Stimulated activated naive B cell treated with anti-CD40 and anti-IgM and Interleukin-4, amounts not matched to agents 10 μg/mL and 1 μg/mL and 100 μg/mL, for 72 hours (primary cell): ENCODE measurements around the gene WDR47.
A peak's percentile ranks its signal among the peaks of the same experiment; 100 is the strongest.
"Not testable (repeated sequence)": the region's sequence is repeated elsewhere in the genome, so short reads cannot be mapped to it uniquely, and the experiment has no call there.

Experiments
- ATAC-seq, 2 donors: fragments of 150-1000 bp; cut with Tn5 transposase; replicated peaks; 2 replicates each; pipeline ENCODE4 v1.10.0; 2021; ENCODE audit warnings: moderate library complexity in 1 of 2
- DNase-seq: peaks from one replicate; pipeline ENCODE4 v3.0.0; 2021
- H3K27ac Mint-ChIP-seq: one replicate; pipeline ENCODE4 v1.8.0; 2022; ENCODE audit warnings: mild to moderate bottlenecking, mixed read lengths
- H3K27me3 Mint-ChIP-seq, 2 donors: one replicate each; pipeline ENCODE4 v1.8.0; 2022; ENCODE audit warnings: mixed read lengths in 2 of 2
- H3K36me3 Mint-ChIP-seq, 2 donors: one replicate each; pipeline ENCODE4 v1.8.0; 2022; ENCODE audit warnings: mixed read lengths in 2 of 2, mild to moderate bottlenecking in 1 of 2
- H3K4me1 Mint-ChIP-seq, 2 donors: one replicate each; pipeline ENCODE4 v1.8.0; 2022; ENCODE audit warnings: mixed read lengths in 2 of 2, mild to moderate bottlenecking in 1 of 2
- H3K4me3 Mint-ChIP-seq, 2 donors: one replicate each; pipeline ENCODE4 v1.8.0; 2022; ENCODE audit warnings: mild to moderate bottlenecking in 2 of 2, mixed read lengths in 2 of 2, moderate library complexity in 1 of 2
- H3K9me3 Mint-ChIP-seq, 2 donors: one replicate each; pipeline ENCODE4 v1.8.0; 2022; ENCODE audit warnings: mixed read lengths in 2 of 2, mild to moderate bottlenecking in 1 of 2

Gene WDR47

DNA sequence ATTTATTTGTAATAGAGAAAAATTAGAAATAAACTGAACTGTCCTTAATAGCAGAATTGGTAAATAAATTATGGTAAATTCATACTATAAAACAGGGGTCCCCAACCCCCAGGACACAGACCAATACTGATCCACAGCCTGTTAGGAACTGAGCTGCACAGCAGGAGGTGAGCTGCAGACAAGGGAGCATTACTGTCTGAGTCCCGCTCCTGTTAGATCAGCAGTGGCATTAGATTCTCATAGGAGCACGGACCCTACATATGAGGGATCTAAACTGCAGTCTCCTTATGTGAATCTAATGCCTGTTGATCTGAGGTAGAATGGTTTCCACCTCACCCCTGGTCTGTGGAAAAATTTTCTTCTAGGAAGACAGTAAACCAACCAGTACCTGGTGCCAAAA, 7.5 kb downstream of the WDR47 start:
- Mint-ChIP-seq H3K27ac (no peak overlapping the region), H3K4me3 (no peak overlapping the region), H3K27me3 (no peaks in the 10 kb centered on the region), H3K36me3 (peaks cover 0 to 4% of the 10 kb centered on the region in 2 donors), H3K9me3 (no peaks in the 10 kb centered on the region), H3K4me1 (no peaks in the 10 kb centered on the region)
- ATAC-seq (no peak), DNase-seq (no peak)

GRCh38 chr1:109029493-109029892, 12.4 kb downstream of the WDR47 start:
- not testable (repeated sequence) for H3K4me1 Mint-ChIP-seq, H3K36me3 Mint-ChIP-seq, H3K27ac Mint-ChIP-seq, DNase-seq, ATAC-seq, H3K4me3 Mint-ChIP-seq, H3K27me3 Mint-ChIP-seq, H3K9me3 Mint-ChIP-seq

- DNase-seq: no peak
- Mint-ChIP-seq H3K9me3 (no peaks in the 10 kb centered on the region), H3K4me1 (no peaks in the 10 kb centered on the region), H3K27ac (no peak overlapping the region), H3K27me3 (no peaks in the 10 kb centered on the region), H3K36me3 (peaks cover 0 to 6% of the 10 kb centered on the region in 2 donors), H3K4me3 (no peak overlapping the region)
- ATAC-seq: no peak
These were observed 14.1 kb downstream of the WDR47 start for GRCh38 chr1:109027841-109028240.

DNA sequence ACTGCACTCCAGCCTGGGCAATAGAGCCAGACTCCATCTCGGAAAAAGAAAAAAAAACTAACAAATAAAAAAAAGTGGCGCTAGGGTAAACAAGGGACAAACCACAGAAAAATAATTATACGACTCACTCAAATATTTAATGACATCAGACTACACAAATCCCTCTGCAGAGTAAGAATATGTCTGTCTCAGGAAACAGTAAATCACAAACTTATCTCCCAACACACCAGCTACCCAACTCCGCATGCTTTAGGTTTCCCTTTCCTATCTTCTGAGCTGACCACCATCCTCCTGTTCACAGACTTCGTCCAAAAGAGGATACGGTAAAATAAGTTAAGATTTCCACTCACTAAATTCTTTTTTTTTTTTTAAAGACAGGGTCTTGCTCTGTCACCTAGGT, 16.2 kb downstream of the WDR47 start:
- Mint-ChIP-seq H3K27me3 (no peaks in the 10 kb centered on the region), H3K27ac (no peak overlapping the region), H3K4me3 (no peak overlapping the region), H3K9me3 (no peaks in the 10 kb centered on the region), H3K4me1 (no peaks in the 10 kb centered on the region), H3K36me3 (peaks cover 3 to 13% of the 10 kb centered on the region in 2 donors)
- ATAC-seq: no peak
- DNase-seq: no peak

DNA sequence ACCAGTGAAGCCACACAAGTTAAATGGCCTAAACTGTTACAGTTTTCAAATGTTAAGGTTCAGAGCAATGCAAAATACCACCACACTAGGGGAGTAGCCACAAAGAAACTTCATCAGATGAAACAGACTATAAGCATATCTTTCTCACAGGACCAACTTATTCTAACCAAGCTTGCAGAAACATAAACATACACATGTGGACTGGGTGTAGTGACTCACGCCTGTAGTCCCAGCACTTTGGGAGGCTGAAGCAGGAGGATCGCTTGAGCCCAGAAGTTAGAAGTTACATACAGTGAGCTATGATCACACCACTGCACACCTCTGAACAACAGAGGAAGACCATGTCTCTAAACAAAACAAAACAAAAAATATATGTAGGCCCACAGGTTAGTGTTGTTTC, 17.3 kb downstream of the WDR47 start:
- ATAC-seq: no peak

DNA sequence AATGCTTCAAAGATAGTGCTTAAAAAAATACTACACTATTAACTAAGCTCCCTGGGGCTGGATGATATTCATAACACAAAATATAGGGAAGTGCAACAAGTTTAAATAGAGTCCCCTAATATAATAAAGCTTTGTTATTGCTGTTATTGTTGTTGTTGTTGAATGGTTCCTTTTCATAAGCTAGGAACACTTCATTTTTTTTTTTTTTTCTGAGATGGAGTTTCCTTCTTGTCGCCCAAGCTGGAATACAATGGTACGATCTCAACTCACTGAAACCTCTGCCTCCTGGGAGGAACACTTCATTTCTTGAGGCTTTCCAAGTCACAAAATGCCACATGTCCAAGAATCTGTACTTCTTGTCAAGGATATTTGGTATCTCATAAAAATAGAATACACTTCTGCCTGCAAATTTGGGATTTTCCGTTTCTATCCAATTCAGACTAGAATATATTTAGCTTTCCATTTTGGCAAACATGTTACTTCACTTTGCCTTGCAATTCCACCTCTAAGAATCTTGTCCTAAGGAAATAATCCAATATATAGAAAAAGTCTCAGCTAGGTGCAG, 21.1 kb downstream of the WDR47 start:
- ATAC-seq (no peak), DNase-seq (no peak)
- Mint-ChIP-seq H3K4me1 (no peaks in the 10 kb centered on the region), H3K36me3 (peaks cover 25 to 28% of the 10 kb centered on the region in 2 donors), H3K9me3 (peaks cover 2 to 5% of the 10 kb centered on the region in 2 donors), H3K27ac (no peak overlapping the region), H3K27me3 (no peaks in the 10 kb centered on the region), H3K4me3 (no peak overlapping the region)

More for the DNA sequence above, 17.3 kb downstream of the WDR47 start:
- no peaks in the 10 kb centered on the region for H3K4me1 Mint-ChIP-seq
- no peak overlapping the region for H3K27ac Mint-ChIP-seq
- no peaks in the 10 kb centered on the region for H3K27me3 Mint-ChIP-seq
- no peak overlapping the region for H3K4me3 Mint-ChIP-seq
- no peaks in the 10 kb centered on the region for H3K9me3 Mint-ChIP-seq
- H3K36me3 Mint-ChIP-seq: peaks cover 5 to 15% of the 10 kb centered on the region in 2 donors
- no peak for DNase-seq

DNA sequence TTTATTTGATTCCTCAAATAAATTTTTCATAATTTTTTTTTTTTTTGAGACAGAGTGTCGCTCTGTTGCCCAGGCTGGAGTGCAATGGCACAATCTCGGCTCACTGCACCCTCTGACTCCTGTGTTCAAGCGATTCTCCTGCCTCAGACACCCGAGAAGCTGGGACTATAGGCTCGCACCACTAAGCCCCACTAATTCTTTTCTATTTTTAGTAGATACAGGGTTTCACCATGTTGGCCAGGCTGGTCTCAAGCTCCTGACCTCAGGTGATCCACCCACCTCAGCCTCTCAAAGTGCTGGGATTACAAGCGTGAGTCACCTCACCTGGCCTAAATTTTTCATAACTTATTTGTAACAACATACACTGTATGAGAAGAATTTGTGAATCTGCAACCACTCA, 24.2 kb downstream of the WDR47 start:
- H3K9me3 Mint-ChIP-seq, H3K4me1 Mint-ChIP-seq, DNase-seq, ATAC-seq, H3K27me3 Mint-ChIP-seq, H3K4me3 Mint-ChIP-seq, H3K27ac Mint-ChIP-seq: not testable (repeated sequence)
- peaks cover 29 to 33% of the 10 kb centered on the region in 2 donors for H3K36me3 Mint-ChIP-seq

DNA sequence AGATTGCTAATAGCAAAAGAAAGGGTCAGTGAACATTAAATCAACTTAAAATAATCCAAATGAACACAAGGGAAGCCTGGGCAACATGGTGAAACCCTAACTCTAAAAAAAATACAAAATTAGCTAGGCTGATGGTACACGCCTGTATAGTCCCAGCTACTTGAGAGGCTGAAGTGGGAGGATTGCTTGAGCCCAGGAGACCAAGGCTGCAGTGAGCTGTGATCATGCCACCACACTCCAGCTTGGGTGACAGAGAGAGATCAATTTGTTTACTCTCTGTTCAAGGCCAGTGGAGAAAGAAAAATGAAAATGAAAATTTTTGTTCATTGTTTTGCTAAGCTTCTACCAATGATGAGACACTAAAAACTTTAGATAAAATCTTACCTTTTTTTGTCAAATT, 24.8 kb downstream of the WDR47 start:
- no peaks in the 10 kb centered on the region for H3K4me1 Mint-ChIP-seq
- no peaks in the 10 kb centered on the region for H3K27me3 Mint-ChIP-seq
- no peak overlapping the region for H3K4me3 Mint-ChIP-seq
- no peak overlapping the region for H3K27ac Mint-ChIP-seq
- ATAC-seq: no peak
- no peak for DNase-seq
- peaks cover 2 to 5% of the 10 kb centered on the region in 2 donors for H3K9me3 Mint-ChIP-seq
- peaks cover 29 to 33% of the 10 kb centered on the region in 2 donors for H3K36me3 Mint-ChIP-seq

DNA sequence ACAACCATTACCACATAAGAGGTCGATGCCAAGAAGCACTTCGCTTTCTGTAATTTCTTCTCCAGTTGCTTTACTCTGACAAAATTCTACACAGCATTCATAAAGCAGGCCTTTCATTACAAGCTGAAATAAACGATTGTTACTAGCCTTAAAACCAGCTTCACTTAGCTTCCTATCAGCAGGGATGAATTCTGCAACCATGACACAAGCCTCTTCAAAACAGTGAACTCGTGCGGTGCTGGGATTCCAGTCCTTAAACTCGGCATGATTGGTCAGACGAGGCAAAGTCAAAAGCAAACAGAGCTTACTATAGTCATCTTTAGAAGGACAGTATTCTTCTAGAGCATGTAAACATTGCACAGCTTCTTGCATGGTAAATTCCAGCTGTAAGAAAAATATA, 30.6 kb downstream of the WDR47 start:
- Mint-ChIP-seq H3K9me3 (peaks cover 2 to 3% of the 10 kb centered on the region in 2 donors), H3K27ac (no peak overlapping the region), H3K36me3 (peaks cover 17% of the 10 kb centered on the region in 2 donors), H3K27me3 (no peaks in the 10 kb centered on the region), H3K4me3 (no peak overlapping the region), H3K4me1 (no peaks in the 10 kb centered on the region)
- ATAC-seq: no peak
- DNase-seq: no peak

DNA sequence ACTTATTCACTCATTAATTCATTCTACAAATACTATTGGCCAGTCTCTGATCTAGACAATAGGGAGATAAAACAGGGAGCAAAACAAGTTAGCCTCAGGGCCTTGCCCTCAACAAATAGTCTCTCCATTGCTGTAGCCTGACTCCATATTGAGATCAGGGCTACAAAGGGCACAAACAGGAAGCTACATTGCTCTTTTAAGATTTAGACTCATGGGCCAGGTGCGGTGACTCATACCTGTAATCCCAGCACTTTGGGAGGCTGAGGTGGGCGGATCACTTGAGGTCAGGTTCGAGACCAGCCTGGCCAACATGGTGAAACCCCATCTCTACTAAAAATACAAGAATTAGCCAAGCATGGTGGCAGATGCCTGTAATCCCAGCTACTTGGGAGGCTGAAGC, 45.3 kb downstream of the WDR47 start:
- not testable (repeated sequence) for H3K4me3 Mint-ChIP-seq, H3K27me3 Mint-ChIP-seq, H3K27ac Mint-ChIP-seq, H3K4me1 Mint-ChIP-seq, H3K9me3 Mint-ChIP-seq
- H3K36me3 Mint-ChIP-seq: peaks cover 46 to 56% of the 10 kb centered on the region in 2 donors
- peak; percentile 72 to 78 for ATAC-seq
- peak; percentile 14 for DNase-seq

DNA sequence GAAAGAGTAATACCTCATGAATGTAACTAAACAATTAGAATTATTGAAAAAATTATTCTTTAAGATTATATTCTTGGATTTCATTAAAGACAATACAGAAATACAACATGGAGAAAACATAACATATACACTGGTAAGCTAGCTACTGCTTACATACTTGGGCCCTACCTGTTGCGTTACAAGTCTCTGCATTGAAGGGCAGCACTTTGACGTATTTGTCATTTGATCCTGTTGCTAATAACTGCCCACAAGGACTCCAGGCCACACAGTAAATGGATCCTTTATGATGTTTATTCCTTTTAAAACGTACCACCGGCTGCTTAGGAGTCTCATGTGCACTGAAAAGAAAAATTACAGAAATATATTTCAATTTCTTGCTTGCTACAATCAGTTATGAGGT, 58.8 kb downstream of the WDR47 start:
- no peaks in the 10 kb centered on the region for H3K4me1 Mint-ChIP-seq
- H3K9me3 Mint-ChIP-seq: no peaks in the 10 kb centered on the region
- no peak for ATAC-seq
- no peaks in the 10 kb centered on the region for H3K27me3 Mint-ChIP-seq
- peaks cover 17 to 38% of the 10 kb centered on the region in 2 donors for H3K36me3 Mint-ChIP-seq
- no peak for DNase-seq
- no peak overlapping the region for H3K4me3 Mint-ChIP-seq
- no peak overlapping the region for H3K27ac Mint-ChIP-seq

GRCh38 chr1:108976658-108977057, 65.2 kb downstream of the WDR47 start:
- peaks cover 30 to 47% of the 10 kb centered on the region in 2 donors for H3K36me3 Mint-ChIP-seq
- ATAC-seq (no peak), DNase-seq (no peak)
- no peak overlapping the region for H3K4me3 Mint-ChIP-seq
- H3K27me3 Mint-ChIP-seq: no peaks in the 10 kb centered on the region
- H3K27ac Mint-ChIP-seq: no peak overlapping the region
- H3K9me3 Mint-ChIP-seq: no peaks in the 10 kb centered on the region
- no peaks in the 10 kb centered on the region for H3K4me1 Mint-ChIP-seq

GRCh38 chr1:108972951-108973350, 69.0 kb downstream of the WDR47 start:
- Mint-ChIP-seq H3K4me3 (no peak overlapping the region), H3K9me3 (no peaks in the 10 kb centered on the region), H3K27ac (no peak overlapping the region), H3K4me1 (no peaks in the 10 kb centered on the region), H3K36me3 (peaks cover 17 to 41% of the 10 kb centered on the region in 2 donors), H3K27me3 (no peaks in the 10 kb centered on the region)
- DNase-seq (no peak), ATAC-seq (no peak)

DNA sequence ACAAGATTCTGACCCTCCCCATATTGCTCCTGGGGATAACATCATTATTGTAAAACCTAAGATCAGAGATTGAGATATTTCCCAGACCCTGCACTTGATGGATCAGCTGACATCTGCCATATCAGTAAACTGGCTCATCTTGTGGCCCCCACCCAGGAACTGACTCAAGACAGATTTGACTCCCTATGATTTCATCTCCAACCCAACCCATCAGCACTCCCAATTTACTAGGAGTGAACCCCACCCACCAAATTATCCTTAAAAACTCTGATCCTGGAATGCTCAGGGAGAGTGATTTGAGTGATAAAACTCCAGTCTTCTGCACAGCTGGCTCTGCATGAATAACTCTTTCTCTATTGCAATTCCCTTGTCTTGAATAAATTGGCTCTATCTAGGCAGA, 72.6 kb downstream of the WDR47 start:
- no peak overlapping the region for H3K27ac Mint-ChIP-seq
- no peaks in the 10 kb centered on the region for H3K27me3 Mint-ChIP-seq
- H3K36me3 Mint-ChIP-seq: peaks cover 11 to 33% of the 10 kb centered on the region in 2 donors
- no peak for DNase-seq
- no peaks in the 10 kb centered on the region for H3K4me1 Mint-ChIP-seq
- no peak overlapping the region for H3K4me3 Mint-ChIP-seq
- no peak for ATAC-seq
- H3K9me3 Mint-ChIP-seq: no peaks in the 10 kb centered on the region

DNA sequence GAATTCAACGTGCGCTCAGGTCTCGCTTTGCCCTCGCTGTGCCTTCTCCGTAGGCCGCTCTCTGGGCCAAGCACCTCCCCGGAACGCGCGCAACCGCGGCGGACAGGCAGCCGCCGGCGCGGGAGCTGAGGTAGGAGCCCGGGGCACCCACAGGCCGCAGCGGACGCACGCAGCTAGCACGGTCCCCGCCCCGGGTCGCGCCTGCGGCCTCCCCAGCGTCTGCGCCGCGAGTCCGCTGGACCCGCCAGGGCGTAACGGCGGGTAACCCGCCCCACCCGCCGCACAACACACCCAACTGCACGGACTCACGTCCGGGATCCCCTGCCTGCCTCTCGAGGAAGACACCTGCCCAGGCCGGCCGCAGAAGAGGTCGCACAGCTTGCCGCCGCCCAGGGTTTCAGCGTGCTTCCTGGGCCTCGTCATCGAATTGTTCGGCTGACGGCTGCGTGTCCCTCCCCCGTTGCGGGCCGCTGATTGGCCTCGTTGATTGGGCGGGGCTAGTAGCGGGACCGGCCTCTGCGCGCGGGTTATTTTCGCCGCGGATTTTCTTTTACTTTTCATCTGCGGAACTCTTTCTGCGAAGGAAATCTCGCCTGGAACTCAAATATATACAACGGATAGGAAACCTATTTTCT, 78.7 kb downstream of the WDR47 start, which contains the start of gene CLCC1:
TSS of gene CLCC1 (minus strand) at position 433 of the 635 bp plus-strand sequence. CDS start 13,047 bp downstream, outside the sequence.
- peaks cover 11 to 24% of the 10 kb centered on the region in 2 donors for H3K4me1 Mint-ChIP-seq
- no peaks in the 10 kb centered on the region for H3K27me3 Mint-ChIP-seq
- ATAC-seq (peak; percentile 96), DNase-seq (peak; percentile 90)
- peak within 1 kb of the TSS; percentile 92 to 95 for H3K4me3 Mint-ChIP-seq
- H3K27ac Mint-ChIP-seq: peak within 1 kb of the TSS; percentile 98
- H3K9me3 Mint-ChIP-seq: no peaks in the 10 kb centered on the region
- H3K36me3 Mint-ChIP-seq: peaks cover 4 to 17% of the 10 kb centered on the region in 2 donors
